Neural progenitor cell (in vitro differentiated cells): Measurements from ENCODE around the gene SLTM. TPM values are rescaled to one million over a fixed set of nuclear protein-coding genes. Genes with fewer than 3 reads are reported as not detected.

Experiments used
- DNase-seq: peaks from one replicate; pipeline ENCODE4 v3.0.0-alpha.2; 2016; ENCODE audit warnings: low spot score
- H2AFZ ChIP-seq: fragments of 200-600 bp; sonication (generic); replicated peaks from 2 replicates; pipeline ENCODE4 v1.6.1; 2016; ENCODE audit warnings: antibody characterized with exemption
- H3F3A ChIP-seq: fragments of 200-600 bp; sonication (generic); 2 replicates; pipeline ENCODE4 v1.6.1; 2016; ENCODE audit warnings: antibody characterized with exemption, low read depth
- H3K27ac ChIP-seq: fragments of 200-600 bp; sonication (generic); 2 replicates; pipeline ENCODE4 v1.5.1; 2016; ENCODE audit warnings: mild to moderate bottlenecking
- H3K27me3 ChIP-seq: fragments of 200-600 bp; sonication (generic); 2 replicates; pipeline ENCODE4 v1.6.1; 2016; ENCODE audit warnings: mild to moderate bottlenecking, moderate library complexity
- H3K36me3 ChIP-seq: fragments of 200-600 bp; sonication (generic); 2 replicates; pipeline ENCODE4 v1.5.1; 2016
- H3K4me1 ChIP-seq: fragments of 200-600 bp; sonication (generic); 2 replicates; pipeline ENCODE4 v1.6.1; 2016; ENCODE audit warnings: mixed run types
- H3K4me2 ChIP-seq: fragments of 200-600 bp; sonication (generic); 2 replicates; pipeline ENCODE4 v1.6.1; 2016
- H3K4me3 ChIP-seq: fragments of 200-600 bp; sonication (generic); 2 replicates; pipeline ENCODE4 v1.5.1; 2016
- H3K79me2 ChIP-seq: fragments of 200-600 bp; sonication (generic); 2 replicates; pipeline ENCODE4 v1.6.1; 2016; ENCODE audit warnings: low read depth
- H3K9ac ChIP-seq: fragments of 200-600 bp; sonication (generic); 2 replicates; pipeline ENCODE4 v1.6.1; 2016
- H3K9me3 ChIP-seq: fragments of 200-600 bp; sonication (generic); 2 replicates; pipeline ENCODE4 v1.5.1; 2016; ENCODE audit warnings: low read depth
- H4K20me1 ChIP-seq: fragments of 200-600 bp; sonication (generic); 2 replicates; pipeline ENCODE4 v1.6.1; 2016; ENCODE audit warnings: low read depth
- H3K27ac Mint-ChIP-seq: 3 replicates; pipeline ENCODE4 v1.8.0; 2021; ENCODE audit warnings: mixed read lengths
- H3K27me3 Mint-ChIP-seq: 2 replicates; pipeline ENCODE4 v1.8.0; 2022; ENCODE audit warnings: low read depth, mild to moderate bottlenecking, inconsistent platforms, moderate library complexity, mixed read lengths; ENCODE audit not compliant: insufficient read depth
- H3K36me3 Mint-ChIP-seq: 3 replicates; pipeline ENCODE4 v1.8.0; 2021; ENCODE audit warnings: mixed read lengths
- H3K4me1 Mint-ChIP-seq: 3 replicates; pipeline ENCODE4 v1.8.0; 2021; ENCODE audit warnings: mixed read lengths
- H3K4me3 Mint-ChIP-seq: 3 replicates; pipeline ENCODE4 v1.8.0; 2021; ENCODE audit warnings: mild to moderate bottlenecking, moderate library complexity, mixed read lengths
- H3K9me3 Mint-ChIP-seq: 3 replicates; pipeline ENCODE4 v1.8.0; 2020; ENCODE audit warnings: mixed read lengths
- CTCF ChIP-seq: fragments of 200-600 bp; sonication (generic); IDR thresholded peaks from 2 replicates; pipeline ENCODE4 v1.5.1; 2017; ENCODE audit warnings: antibody characterized with exemption, mild to moderate bottlenecking
- EZH2 ChIP-seq: fragments of 200-600 bp; sonication (generic); IDR thresholded peaks from 2 replicates; pipeline ENCODE4 v1.6.1; 2017; ENCODE audit warnings: antibody characterized with exemption, mild to moderate bottlenecking, moderate library complexity
- EZH2phosphoT487 ChIP-seq: fragments of 200-600 bp; sonication (generic); IDR thresholded peaks from 2 replicates; pipeline ENCODE4 v1.6.1; 2017; ENCODE audit warnings: antibody characterized with exemption
- total RNA-seq: library from RNA; depleted of rRNA; stranded (reverse); fragments of >200 nt; gene quantifications from 2 replicates; pipeline ENCODE4 v1.2.3, GENCODE V29; 2015; ENCODE audit warnings: low replicate concordance

SLTM gene
- total RNA-seq, 1 donor from 2014 or later: 152 TPM

GRCh38 chr15:58932710-58933280 is 684 bp downstream of the SLTM start:
- H3K4me2 ChIP-seq: peak overlapping the region; percentile 89
- H3K9me3 Mint-ChIP-seq: no peaks in the 10 kb centered on the region
- no peaks in the 10 kb centered on the region for H3K27me3 ChIP-seq
- peak overlapping the region; percentile 99 for H3K9ac ChIP-seq
- H3K27me3 Mint-ChIP-seq: peaks cover 2% of the 10 kb centered on the region
- H3K27ac Mint-ChIP-seq: peak overlapping the region; percentile 92
- no peak for DNase-seq
- peaks cover 4% of the 10 kb centered on the region for H4K20me1 ChIP-seq
- H3K4me1 ChIP-seq: peaks cover 21% of the 10 kb centered on the region
- H3K9me3 ChIP-seq: no peaks in the 10 kb centered on the region
- H3K36me3 ChIP-seq: peaks cover 11% of the 10 kb centered on the region
- H3K36me3 Mint-ChIP-seq: no peaks in the 10 kb centered on the region
- H3F3A ChIP-seq: peaks cover 28% of the 10 kb centered on the region
- peak overlapping the region; percentile 88 for H3K4me3 ChIP-seq
- H3K27ac ChIP-seq: peak overlapping the region; percentile 100
- H3K4me3 Mint-ChIP-seq: peak overlapping the region; percentile 93
- peak overlapping the region; percentile 95 for H2AFZ ChIP-seq
- H3K4me1 Mint-ChIP-seq: peaks cover 24% of the 10 kb centered on the region
- TF ChIP-seq CTCF (no peak), EZH2phosphoT487 (no peak), EZH2 (no peak)
- peaks cover 55% of the 10 kb centered on the region for H3K79me2 ChIP-seq

- Histone ChIP-seq H3K27ac (peak overlapping the region; percentile 100), H3K4me2 (peak overlapping the region; percentile 89), H3K36me3 (peaks cover 15% of the 10 kb centered on the region), H3K27me3 (no peaks in the 10 kb centered on the region), H4K20me1 (peaks cover 9% of the 10 kb centered on the region), H3K79me2 (peaks cover 62% of the 10 kb centered on the region), H3K9me3 (no peaks in the 10 kb centered on the region), H3K4me3 (peak overlapping the region; percentile 88), H3K9ac (peak overlapping the region; percentile 99), H3F3A (peaks cover 28% of the 10 kb centered on the region), H2AFZ (no peak overlapping the region), H3K4me1 (peaks cover 21% of the 10 kb centered on the region)
- no peaks in the 10 kb centered on the region for H3K36me3 Mint-ChIP-seq
- no peak for TF ChIP-seq EZH2phosphoT487
- TF ChIP-seq CTCF: no peak
- no peak for TF ChIP-seq EZH2
- H3K27ac Mint-ChIP-seq: peak overlapping the region; percentile 92
- H3K9me3 Mint-ChIP-seq: no peaks in the 10 kb centered on the region
- H3K27me3 Mint-ChIP-seq: peaks cover 2% of the 10 kb centered on the region
- peaks cover 24% of the 10 kb centered on the region for H3K4me1 Mint-ChIP-seq
- no peak for DNase-seq
- H3K4me3 Mint-ChIP-seq: peak overlapping the region; percentile 93
These were observed 1.4 kb downstream of the SLTM start for GRCh38 chr15:58931987-58932588.

GRCh38 chr15:58929891-58930416 is 3.5 kb downstream of the SLTM start:
- no peaks in the 10 kb centered on the region for H3K9me3 ChIP-seq
- Mint-ChIP-seq H3K4me3 (no peak overlapping the region), H3K27me3 (peaks cover 2% of the 10 kb centered on the region), H3K9me3 (no peaks in the 10 kb centered on the region), H3K4me1 (peaks cover 24% of the 10 kb centered on the region), H3K27ac (no peak overlapping the region), H3K36me3 (no peaks in the 10 kb centered on the region)
- no peak overlapping the region for H3K9ac ChIP-seq
- H3K27ac ChIP-seq: no peak overlapping the region
- H3K4me2 ChIP-seq: no peak overlapping the region
- DNase-seq: no peak
- H3K27me3 ChIP-seq: no peaks in the 10 kb centered on the region
- no peak overlapping the region for H3K4me3 ChIP-seq
- H2AFZ ChIP-seq: no peak overlapping the region
- H3K4me1 ChIP-seq: peaks cover 21% of the 10 kb centered on the region
- H3K36me3 ChIP-seq: peaks cover 19% of the 10 kb centered on the region
- peaks cover 84% of the 10 kb centered on the region for H3K79me2 ChIP-seq
- no peak for TF ChIP-seq EZH2
- no peak for TF ChIP-seq CTCF
- TF ChIP-seq EZH2phosphoT487: no peak
- H3F3A ChIP-seq: peaks cover 38% of the 10 kb centered on the region
- peaks cover 17% of the 10 kb centered on the region for H4K20me1 ChIP-seq
